IMR-90 (cell line): ENCODE results near the gene GPC6. TPM values are rescaled to one million over a fixed set of nuclear protein-coding genes. Genes with fewer than 3 reads are reported as not detected.

Source experiments
- ATAC-seq: fragments of 200-7000 bp; cut with Tn5 transposase; 2 replicates; pipeline ENCODE4 v1.9.1; 2020; ENCODE audit warnings: low read depth, mild to moderate bottlenecking, moderate library complexity
- BruUV-seq: library from RNA; stranded (reverse); fragments of 400-500 nt; replicated peaks from 2 replicates; lab custom pipeline; 2021; lab: Mats Ljungman, UMichigan
- CTCF ChIA-PET: fragments of 300-600 bp; formaldehyde crosslinking; extraction: SDS; loops from one replicate; lab custom pipeline; 2021; ENCODE audit warnings: antibody characterized with exemption; lab: Yijun Ruan, JAX
- POLR2A ChIA-PET: fragments of 300-600 bp; sonication (Branson Sonifier 250); formaldehyde crosslinking; loops from one replicate; lab custom pipeline; 2022; ENCODE audit warnings: antibody characterized with exemption; ENCODE audit not compliant: unreplicated experiment; lab: Charles Lee
- DNase-seq: peaks from one replicate; pipeline ENCODE4 v3.0.0; 2013
- H2AFZ ChIP-seq: replicated peaks from 2 replicates; pipeline ENCODE3; 2013; ENCODE audit warnings: low read length, mild to moderate bottlenecking; ENCODE audit not compliant: poor library complexity
- H2AK5ac ChIP-seq: 2 replicates; pipeline ENCODE4 v1.6.1; 2013; ENCODE audit warnings: low read depth, low read length, inconsistent platforms
- H2AK9ac ChIP-seq: replicated peaks from 2 replicates; pipeline ENCODE3; 2013; ENCODE audit warnings: mild to moderate bottlenecking, low read depth, low read length, moderate library complexity; ENCODE audit not compliant: poor library complexity
- H2BK120ac ChIP-seq: 2 replicates; pipeline ENCODE4 v1.6.1; 2013; ENCODE audit warnings: low read depth, low read length, inconsistent platforms
- H2BK15ac ChIP-seq: 3 replicates; pipeline ENCODE4 v1.6.1; 2013; ENCODE audit warnings: low read depth, low read length, inconsistent platforms
- H2BK20ac ChIP-seq: 2 replicates; pipeline ENCODE4 v1.6.1; 2013; ENCODE audit warnings: low read depth, mild to moderate bottlenecking, inconsistent platforms, low read length, moderate library complexity
- H2BK5ac ChIP-seq: 2 replicates; pipeline ENCODE4 v1.6.1; 2013; ENCODE audit warnings: mild to moderate bottlenecking, low read depth, low read length, inconsistent platforms; ENCODE audit not compliant: poor library complexity, severe bottlenecking
- H3K14ac ChIP-seq: replicated peaks from 2 replicates; pipeline ENCODE4 v1.6.1; 2013; ENCODE audit warnings: low read depth, low read length, inconsistent platforms
- H3K18ac ChIP-seq: 2 replicates; pipeline ENCODE4 v1.6.1; 2013; ENCODE audit warnings: low read depth, low read length, control low read depth
- H3K23ac ChIP-seq: 2 replicates; pipeline ENCODE4 v1.6.1; 2013; ENCODE audit warnings: low read depth, low read length, inconsistent platforms
- H3K27ac ChIP-seq: 2 replicates; pipeline ENCODE4 v1.5.1; 2013; ENCODE audit warnings: mild to moderate bottlenecking, control low read depth, low read length; ENCODE audit not compliant: insufficient read depth
- H3K27me3 ChIP-seq: 2 replicates; pipeline ENCODE4 v1.6.1; 2013; ENCODE audit warnings: low read length; ENCODE audit not compliant: control insufficient read depth, insufficient read depth
- H3K36me3 ChIP-seq: 2 replicates; pipeline ENCODE4 v1.6.1; 2013; ENCODE audit warnings: low read length, mixed read lengths; ENCODE audit not compliant: control insufficient read depth, insufficient read depth
- H3K4ac ChIP-seq: 2 replicates; pipeline ENCODE4 v1.6.1; 2013; ENCODE audit warnings: low read depth, low read length, inconsistent platforms
- H3K4me1 ChIP-seq: 2 replicates; pipeline ENCODE4 v1.6.1; 2013; ENCODE audit warnings: low read length, mixed read lengths; ENCODE audit not compliant: control insufficient read depth, insufficient read depth
- H3K4me2 ChIP-seq: 2 replicates; pipeline ENCODE4 v1.6.1; 2013; ENCODE audit warnings: low read depth, mild to moderate bottlenecking, control low read depth, low read length, moderate library complexity
- H3K4me3 ChIP-seq: 2 replicates; pipeline ENCODE4 v1.5.1; 2013; ENCODE audit warnings: low read depth, mild to moderate bottlenecking, control low read depth, low read length, moderate library complexity; ENCODE audit not compliant: insufficient read depth
- H3K56ac ChIP-seq: 2 replicates; pipeline ENCODE4 v1.6.1; 2013; ENCODE audit warnings: low read length, inconsistent platforms; ENCODE audit not compliant: insufficient read depth; ENCODE audit errors: extremely low read depth
- H3K79me1 ChIP-seq, 2 experiments: 2 replicates each; pipeline ENCODE4 v1.6.1; 2013; ENCODE audit warnings: low read length in 2 of 2, inconsistent platforms in 1 of 2, low read depth in 1 of 2
- H3K9ac ChIP-seq: 2 replicates; pipeline ENCODE4 v1.6.1; 2013; ENCODE audit warnings: low read depth, low read length, control low read depth
- H3K9me1 ChIP-seq: 2 replicates; pipeline ENCODE4 v1.6.1; 2013; ENCODE audit warnings: low read length, inconsistent platforms; ENCODE audit not compliant: insufficient read depth
- H3K9me3 ChIP-seq: 2 replicates; pipeline ENCODE4 v1.6.1; 2013; ENCODE audit warnings: low read length; ENCODE audit not compliant: control insufficient read depth, insufficient read depth
- H4K20me1 ChIP-seq: 2 replicates; pipeline ENCODE4 v1.6.1; 2013; ENCODE audit warnings: low read length, inconsistent platforms; ENCODE audit not compliant: insufficient read depth
- H4K5ac ChIP-seq: 2 replicates; pipeline ENCODE4 v1.6.1; 2013; ENCODE audit warnings: mild to moderate bottlenecking, low read depth, low read length, control low read depth
- H4K8ac ChIP-seq, 2 experiments: 2 replicates each; pipeline ENCODE4 v1.6.1; 2013; ENCODE audit warnings: low read depth in 2 of 2, low read length in 2 of 2, control low read depth in 1 of 2, inconsistent platforms in 1 of 2
- H4K91ac ChIP-seq: 2 replicates; pipeline ENCODE4 v1.6.1; 2013; ENCODE audit warnings: low read depth, low read length, inconsistent platforms; ENCODE audit not compliant: insufficient read depth
- CEBPB ChIP-seq: IDR thresholded peaks from 2 replicates; pipeline ENCODE4 v1.6.1; 2012; ENCODE audit warnings: low read depth, low read length, improper control_type of control experiment
- CHD1 ChIP-seq: IDR thresholded peaks from 2 replicates; pipeline ENCODE4 v1.6.1; 2012; ENCODE audit warnings: low read depth, low read length, improper control_type of control experiment
- ELK1 ChIP-seq: fragments of 150-350 bp; IDR thresholded peaks from 2 replicates; pipeline ENCODE4 v1.6.1; 2016; ENCODE audit warnings: low read depth, mild to moderate bottlenecking, low read length, moderate library complexity, borderline replicate concordance
- MAFK ChIP-seq: IDR thresholded peaks from 2 replicates; pipeline ENCODE4 v1.6.1; 2012; ENCODE audit warnings: low read depth, low read length, improper control_type of control experiment
- MAZ ChIP-seq: IDR thresholded peaks from 2 replicates; pipeline ENCODE4 v1.6.1; 2012; ENCODE audit warnings: low read depth, mild to moderate bottlenecking, low read length, improper control_type of control experiment, moderate library complexity, borderline replicate concordance
- NFE2L2 ChIP-seq: fragments of 150-350 bp; IDR thresholded peaks from 2 replicates; pipeline ENCODE4 v1.6.1; 2016; ENCODE audit warnings: low read depth, mild to moderate bottlenecking, low read length
- RFX5 ChIP-seq: IDR thresholded peaks from 2 replicates; pipeline ENCODE4 v1.8.0; 2012; ENCODE audit warnings: low read depth, mild to moderate bottlenecking, low read length, moderate library complexity
- SMC3 ChIP-seq: fragments of 150-350 bp; IDR thresholded peaks from 2 replicates; pipeline ENCODE4 v1.6.1; 2016; ENCODE audit warnings: low read depth, mild to moderate bottlenecking, antibody characterized with exemption, low read length, moderate library complexity
- WGBS, 2 experiments: methylation state at CpG; one replicate each; pipeline versions ENCODE4 v1.1.5 to v1.1.7; 2013; ENCODE audit warnings: missing lambda C conversion rate in 2 of 2; ENCODE audit not compliant: insufficient read length in 1 of 2; ENCODE audit errors: extremely low coverage in 2 of 2; 5-methylcytosine and 5-hydroxymethylcytosine counted together
- dilution Hi-C: fragments of 300-500 bp; cut with HindIII; formaldehyde crosslinking; loops from one replicate; pipeline ENCODE4 v1.14.3; 2018; ENCODE audit warnings: low sequenced_read_pairs; ENCODE audit not compliant: unreplicated experiment
- in situ Hi-C: fragments of 300-500 bp; cut with MboI; formaldehyde crosslinking; loops from 3 replicates; pipeline ENCODE4 v1.14.3; 2019; ENCODE audit warnings: low sequenced_read_pairs, inconsistent platforms, mixed read lengths
- intact Hi-C: fragments of 100-400 bp; cut with micrococcal nuclease; formaldehyde crosslinking; loops from 2 replicates; pipeline ENCODE4 v1.10.0; 2022
- polyA plus RNA-seq, 3 experiments: library from polyadenylated mRNA; depleted of rRNA; stranded (reverse); fragments of >200 nt; gene quantifications; 2 replicates each; pipeline ENCODE4 v1.2.3, GENCODE V29; 2012; ENCODE audit warnings: low replicate concordance in 1 of 3
- total RNA-seq: library from RNA; depleted of rRNA; stranded (reverse); fragments of >200 nt; gene quantifications from 2 replicates; pipeline ENCODE4 v1.2.3, GENCODE V29; 2012

GPC6 gene
- total and polyA plus RNA-seq, 2 of the 4 experiments (the other 2 are of a cell fraction), result 14.9 to 39.4 TPM

DNA sequence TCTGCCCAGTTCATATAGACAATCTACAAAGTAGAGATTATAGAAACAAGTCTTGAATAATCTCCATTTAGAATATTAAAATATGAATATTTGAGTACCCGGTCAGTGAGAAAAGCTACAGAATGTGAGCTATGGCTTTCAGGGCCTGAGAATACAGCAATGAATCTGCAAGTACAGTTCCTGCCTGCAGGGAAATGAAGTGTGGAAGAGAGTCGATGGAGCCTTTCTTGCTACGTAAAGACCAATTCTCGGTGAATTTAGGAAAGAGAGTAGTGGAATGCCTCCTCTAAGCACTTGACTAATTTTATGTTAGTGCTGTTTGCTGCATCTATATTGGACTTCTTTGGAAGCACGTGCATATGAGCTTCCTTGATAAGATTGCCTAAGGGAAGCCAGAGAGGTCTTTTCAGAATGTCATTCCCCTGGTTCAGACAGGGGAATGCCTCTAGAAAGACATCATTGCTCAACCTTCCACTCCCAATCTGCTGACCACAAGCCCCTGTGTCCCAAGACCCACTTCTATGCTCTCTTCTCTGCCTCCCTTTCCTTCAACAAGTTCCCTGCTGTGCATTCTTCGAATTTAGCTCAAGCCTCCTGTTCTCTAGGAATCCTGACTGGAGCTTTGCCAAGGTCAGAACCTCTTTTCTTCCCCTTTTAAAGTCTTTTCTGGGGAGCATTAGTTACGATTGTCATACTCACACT is 41.9 kb downstream of the GPC6 start:
- Histone ChIP-seq H3K4me1 (peaks cover 7% of the 10 kb centered on the region), H2BK20ac (no peak overlapping the region), H3K56ac (no peak overlapping the region), H3K9me1 (no peaks in the 10 kb centered on the region; the same call in 1 of the 2 replicates), H3K27me3 (no peaks in the 10 kb centered on the region), H3K79me1 (no peaks in the 10 kb centered on the region; a peak in 2 of 4 replicates), H3K4ac (no peak overlapping the region), H2AK9ac (no peak overlapping the region), H2AFZ (no peak overlapping the region), H4K20me1 (no peaks in the 10 kb centered on the region), H3K27ac (no peak overlapping the region), H4K91ac (no peak overlapping the region), H2BK5ac (no peak overlapping the region), H3K14ac (no peak overlapping the region), H2AK5ac (no peak overlapping the region), H3K23ac (no peak overlapping the region), H3K4me3 (no peak overlapping the region), H3K4me2 (no peak overlapping the region), H3K9ac (no peak overlapping the region), H4K8ac (no peak overlapping the region), H3K9me3 (no peaks in the 10 kb centered on the region), H2BK15ac (no peak overlapping the region), H4K5ac (no peak overlapping the region), H3K36me3 (no peaks in the 10 kb centered on the region), H2BK120ac (no peak overlapping the region), H3K18ac (no peak overlapping the region)
- in situ Hi-C loops (no loop called here), intact Hi-C loops (no loop called here), dilution Hi-C loops (no loop called here)
- TF ChIP-seq ELK1 (no peak), CHD1 (no peak), CEBPB (no peak), MAFK (no peak), MAZ (no peak), RFX5 (no peak), SMC3 (no peak), NFE2L2 (no peak)
- ChIA-PET POLR2A (no interaction called here), CTCF (interaction anchor here (0.6 kb wide), 1 partner anchor 116 kb away, joined by 7 read pairs; no protein-coding TSS in a partner anchor)
- no peak for ATAC-seq
- DNase-seq, result no peak
- WGBS, 2 experiments, result 100% methylated on average over 2 of the region's 7 CpGs; no CpG with 5 or more reads in 1 of the 2 experiments
- no TSS peak for BruUV-seq
